Lower lobe of right lung (tissue), 2 donors: Measurements from ENCODE around the gene GAS7. TPM values are rescaled to one million over a fixed set of nuclear protein-coding genes. Genes with fewer than 3 reads are reported as not detected.

Experiments used
- ATAC-seq, 2 donors: fragments of 200-7000 bp; cut with Tn5 transposase; one replicate each; pipeline ENCODE4 v1.9.1; 2020 to 2022; ENCODE audit warnings: mild to moderate bottlenecking in 2 of 2, moderate library complexity in 2 of 2
- DNase-seq: peaks from one replicate; pipeline ENCODE4 v3.0.0-alpha.2; 2020
- H3K27ac ChIP-seq: fragments of 200-600 bp; one replicate; pipeline ENCODE4 v1.8.0; 2022
- H3K27me3 ChIP-seq: fragments of 200-600 bp; one replicate; pipeline ENCODE4 v1.8.0; 2022; ENCODE audit warnings: low read depth
- H3K36me3 ChIP-seq: fragments of 200-600 bp; one replicate; pipeline ENCODE4 v1.8.0; 2022; ENCODE audit warnings: mild to moderate bottlenecking
- H3K4me1 ChIP-seq: fragments of 200-600 bp; one replicate; pipeline ENCODE4 v1.8.0; 2022
- H3K4me3 ChIP-seq: fragments of 200-600 bp; one replicate; pipeline ENCODE4 v1.8.0; 2022; ENCODE audit warnings: mild to moderate bottlenecking
- H3K9me3 ChIP-seq: fragments of 200-600 bp; one replicate; pipeline ENCODE4 v1.8.0; 2022
- CTCF ChIP-seq: fragments of 200-600 bp; IDR thresholded peaks from one replicate; pipeline ENCODE4 v1.8.0; 2022; ENCODE audit warnings: antibody characterized with exemption, mild to moderate bottlenecking
- intact Hi-C: fragments of 100-400 bp; cut with DNase I; formaldehyde crosslinking; loops from one replicate; pipeline ENCODE4 v1.11.0; 2022
- total RNA-seq: library from RNA; stranded (reverse); fragmentation: NEBNext Ultra II Directional; extraction: Animal tissue kit (Norgen Biotek cat#: 25700); gene quantifications from one replicate; pipeline ENCODE4 v1.2.1, GENCODE V29; 2021
- donor health status: DM: no; HTN: yes; CAD: no; lungs with severe emphysema.

Gene GAS7
- total RNA-seq, 1 donor from 2014 or later: 54.1 TPM

GRCh38 chr17:10155371-10156076, 42.9 kb downstream of the GAS7 start:
- Histone ChIP-seq H3K27ac (no peak overlapping the region), H3K27me3 (no peaks in the 10 kb centered on the region), H3K36me3 (no peaks in the 10 kb centered on the region), H3K4me1 (peaks cover 35% of the 10 kb centered on the region), H3K9me3 (no peaks in the 10 kb centered on the region), H3K4me3 (no peak overlapping the region)
- intact Hi-C loops: no loop called here
- TF ChIP-seq CTCF: no peak
- DNase-seq (no peak), ATAC-seq (no peak)

GRCh38 chr17:10151667-10152496, 46.5 kb downstream of the GAS7 start:
- DNase-seq (peak; percentile 55), ATAC-seq (peak; percentile 72 to 74)
- Histone ChIP-seq H3K27ac (peak overlapping the region; percentile 43), H3K27me3 (no peaks in the 10 kb centered on the region), H3K36me3 (no peaks in the 10 kb centered on the region), H3K9me3 (no peaks in the 10 kb centered on the region), H3K4me1 (peaks cover 30% of the 10 kb centered on the region), H3K4me3 (no peak overlapping the region)
- intact Hi-C loops: no loop called here
- no peak for TF ChIP-seq CTCF

- DNase-seq (no peak), ATAC-seq (peak; percentile 62 to 78)
- H3K27ac ChIP-seq: no peak overlapping the region
- TF ChIP-seq CTCF: no peak
- H3K36me3 ChIP-seq: no peaks in the 10 kb centered on the region
- H3K9me3 ChIP-seq: no peaks in the 10 kb centered on the region
- intact Hi-C loops: no loop called here
- H3K4me3 ChIP-seq: no peak overlapping the region
- H3K4me1 ChIP-seq: peaks cover 18% of the 10 kb centered on the region
- H3K27me3 ChIP-seq: no peaks in the 10 kb centered on the region
Observed at GRCh38 chr17:10149573-10150399, 48.6 kb downstream of the GAS7 start.

GRCh38 chr17:10147761-10148415, 50.5 kb downstream of the GAS7 start:
- H3K27ac ChIP-seq: no peak overlapping the region
- H3K4me1 ChIP-seq: peaks cover 18% of the 10 kb centered on the region
- TF ChIP-seq CTCF: no peak
- no peaks in the 10 kb centered on the region for H3K27me3 ChIP-seq
- no peaks in the 10 kb centered on the region for H3K36me3 ChIP-seq
- DNase-seq (no peak), ATAC-seq (no peak)
- no peaks in the 10 kb centered on the region for H3K9me3 ChIP-seq
- no peak overlapping the region for H3K4me3 ChIP-seq
- intact Hi-C loops: no loop called here

- Histone ChIP-seq H3K27ac (no peak overlapping the region), H3K4me3 (no peak overlapping the region), H3K4me1 (peaks cover 13% of the 10 kb centered on the region), H3K27me3 (no peaks in the 10 kb centered on the region), H3K36me3 (no peaks in the 10 kb centered on the region), H3K9me3 (no peaks in the 10 kb centered on the region)
- TF ChIP-seq CTCF: no peak
- intact Hi-C loops: no loop called here
- ATAC-seq (no peak), DNase-seq (no peak)
Observed at GRCh38 chr17:10147040-10147439, 51.4 kb downstream of the GAS7 start.
